ENCODE data around the gene FYN.
"Not testable (repeated sequence)": the region's sequence is repeated elsewhere in the genome, so short reads cannot be mapped to it uniquely, and the experiment has no call there.

FYN gene

GRCh38 chr6:111873178-111874024 lies at the start of gene FYN:
TSS of gene FYN (minus strand) at chr6:111873452. CDS start at chr6:111720051, 153,401 bp downstream.
- peak; percentile 91 for DNase-seq

GRCh38 chr6:111922454-111923297 lies 49.4 kb upstream of the FYN start:
- DNase-seq: no peak

- no peak for DNase-seq
Measured at GRCh38 chr6:111921103-111921502, 47.9 kb upstream of the FYN start.

GRCh38 chr6:111920578-111920977 lies 47.3 kb upstream of the FYN start:
- DNase-seq: no peak

GRCh38 chr6:111918825-111919224 lies 45.6 kb upstream of the FYN start:
- no peak for DNase-seq

- no peak for DNase-seq
Measured at GRCh38 chr6:111916747-111917146, 43.5 kb upstream of the FYN start.

- no peak for DNase-seq
Measured at GRCh38 chr6:111914617-111915016, 41.4 kb upstream of the FYN start.

- DNase-seq: no peak
Measured at GRCh38 chr6:111912904-111913303, 39.7 kb upstream of the FYN start.

GRCh38 chr6:111911428-111911827 lies 38.2 kb upstream of the FYN start:
- DNase-seq: no peak

GRCh38 chr6:111909238-111909637 lies 36.0 kb upstream of the FYN start:
- no peak for DNase-seq

GRCh38 chr6:111908365-111908764 lies 35.1 kb upstream of the FYN start:
- not testable (repeated sequence) for DNase-seq

- DNase-seq: no peak
Measured at GRCh38 chr6:111900735-111901134, 27.5 kb upstream of the FYN start.

- DNase-seq: no peak
Measured at GRCh38 chr6:111899531-111899930, 26.3 kb upstream of the FYN start.

- DNase-seq: no peak
Measured at GRCh38 chr6:111898452-111898851, 25.2 kb upstream of the FYN start.

- no peak for DNase-seq
Measured at GRCh38 chr6:111894951-111895350, 21.7 kb upstream of the FYN start.

GRCh38 chr6:111894272-111894671 lies 21.0 kb upstream of the FYN start:
- no peak for DNase-seq

- no peak for DNase-seq
Measured at GRCh38 chr6:111892431-111892830, 19.2 kb upstream of the FYN start.

- DNase-seq: no peak
Measured at GRCh38 chr6:111890988-111891387, 17.7 kb upstream of the FYN start.

- DNase-seq: no peak
Measured at GRCh38 chr6:111888928-111889695, 15.9 kb upstream of the FYN start.

- DNase-seq: not testable (repeated sequence)
Measured at GRCh38 chr6:111886793-111887192, 13.5 kb upstream of the FYN start.

- no peak for DNase-seq
Measured at GRCh38 chr6:111885373-111886027, 12.2 kb upstream of the FYN start.

GRCh38 chr6:111884068-111884467 lies 10.8 kb upstream of the FYN start:
- DNase-seq: no peak

All from RPMI8226 (cell line).